Measurements from ENCODE around the gene RBBP9. TPM values are rescaled to one million over a fixed set of nuclear protein-coding genes. Genes with fewer than 3 reads are reported as not detected.
A peak's percentile ranks its signal among the peaks of the same experiment; 100 is the strongest.

Gene RBBP9
- total RNA-seq, 1 experiment from 2014 or later, result 34.7 TPM

DNA sequence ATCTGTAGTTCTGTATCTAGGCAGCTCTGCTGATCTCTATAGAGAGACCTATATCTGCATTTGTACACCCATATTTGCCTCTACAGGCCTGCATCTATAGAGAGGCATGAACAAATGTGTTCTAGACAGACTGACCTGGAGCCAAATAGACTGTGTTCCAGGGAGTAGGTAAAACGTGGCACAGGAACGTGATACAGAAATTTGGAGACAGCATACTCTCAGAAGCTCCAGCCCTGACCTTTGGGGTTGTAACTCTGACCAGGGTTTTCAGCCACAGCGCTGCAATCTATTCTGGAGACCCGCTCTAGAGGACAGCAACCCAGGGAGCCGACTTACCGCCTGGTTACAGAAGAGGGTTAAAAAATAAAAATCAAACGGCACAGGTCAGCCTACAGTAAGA, 983 bp downstream of the RBBP9 start:
- Mint-ChIP-seq H3K27ac (ENCODE audit: unreplicated experiment) (peak overlapping the region; percentile 72), H3K36me3 (ENCODE audit: insufficient read depth, unreplicated experiment) (peaks cover 17% of the 10 kb centered on the region), H3K27me3 (ENCODE audit: insufficient read depth, unreplicated experiment) (no peaks in the 10 kb centered on the region), H3K4me3 (ENCODE audit: unreplicated experiment) (peak overlapping the region; percentile 94), H3K9me3 (ENCODE audit: unreplicated experiment) (no peaks in the 10 kb centered on the region), H3K4me1 (ENCODE audit: low read depth, unreplicated experiment) (peaks cover 8% of the 10 kb centered on the region)
- intact Hi-C loops (cut with micrococcal nuclease; ENCODE audit: unreplicated experiment), result no loop called here
- peaks cover 8% of the 10 kb centered on the region; the same call in 1 of the 2 replicates for H3K4me1 ChIP-seq
- H3K9me3 ChIP-seq, result no peaks in the 10 kb centered on the region
- DNase-seq, result no peak
- ChIA-PET POLR2A (interaction anchor here (0.9 to 1.8 kb wide), 3 partner anchors 11 to 29 kb away, joined by 3 to 55 read pairs (median 10); partner anchors contain the start of genes DZANK1, POLR3F and SEC23B), CTCF (interaction anchor here (1.3 to 2.6 kb wide), 2 partner anchors 11 to 29 kb away, joined by 3 to 12 read pairs; partner anchors contain the start of genes DZANK1, POLR3F and SEC23B)
- peak overlapping the region; percentile 64 for H3K4me3 ChIP-seq (ENCODE audit: low read depth, low read length)
- BruUV-seq (replicated peaks), result no TSS peak
- TF ChIP-seq CTCF (IDR thresholded peaks at IDR 0.05; ENCODE audit: insufficient read depth in 1 of 2, low read depth in 1 of 2, low read length in 1 of 2, severe bottlenecking in 1 of 2, unreplicated experiment in 1 of 2), result no peak
- H3K27me3 ChIP-seq (replicated peaks; ENCODE audit: control insufficient read depth, insufficient read depth, low read length), result no peaks in the 10 kb centered on the region
- H3K36me3 ChIP-seq (ENCODE audit: control insufficient read depth, insufficient read depth, low read length), result no peaks in the 10 kb centered on the region; the same call in 1 of the 2 replicates

DNA sequence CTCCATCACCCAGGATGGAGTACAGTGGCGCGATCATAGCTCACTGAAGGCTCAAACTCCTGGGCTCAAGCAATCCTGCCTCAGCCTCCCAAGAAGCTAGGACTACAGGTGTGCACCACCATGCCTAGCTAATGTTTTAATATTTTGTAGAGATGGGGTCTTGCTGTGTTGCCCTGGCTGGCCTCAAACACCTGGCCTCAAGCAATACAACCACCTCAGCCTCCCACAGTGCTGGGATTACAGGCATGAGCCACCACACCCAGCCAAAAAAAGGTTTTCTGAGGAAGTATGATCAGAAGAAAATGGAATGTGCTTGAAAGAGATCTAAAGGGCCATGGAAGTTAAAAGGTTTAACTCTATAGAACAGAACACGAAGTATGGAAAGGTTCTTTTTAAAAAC, 8.7 kb downstream of the RBBP9 start:
- no peaks in the 10 kb centered on the region for H3K9me3 Mint-ChIP-seq (ENCODE audit: unreplicated experiment)
- POLR2A ChIA-PET, result interaction anchor here (2.6 kb wide), 1 partner anchor 19 kb away, joined by 10 read pairs; the partner anchor contains the start of gene SEC23B
- no peak for DNase-seq
- BruUV-seq (replicated peaks), result no TSS peak
- no peak overlapping the region for H3K4me3 Mint-ChIP-seq (ENCODE audit: unreplicated experiment)
- TF ChIP-seq CTCF (IDR thresholded peaks at IDR 0.05; ENCODE audit: insufficient read depth in 1 of 2, low read depth in 1 of 2, low read length in 1 of 2, severe bottlenecking in 1 of 2, unreplicated experiment in 1 of 2), result no peak
- Histone ChIP-seq H3K9me3 (no peaks in the 10 kb centered on the region), H3K36me3 (ENCODE audit: control insufficient read depth, insufficient read depth, low read length) (peaks cover 1% of the 10 kb centered on the region; the same call in 1 of the 2 replicates), H3K27me3 (replicated peaks; ENCODE audit: control insufficient read depth, insufficient read depth, low read length) (no peaks in the 10 kb centered on the region), H3K4me3 (ENCODE audit: low read depth, low read length) (no peak overlapping the region), H3K4me1 (no peaks in the 10 kb centered on the region)
- CTCF ChIA-PET, result no interaction called here
- H3K36me3 Mint-ChIP-seq (ENCODE audit: insufficient read depth, unreplicated experiment), result peaks cover 34% of the 10 kb centered on the region
- no peak overlapping the region for H3K27ac Mint-ChIP-seq (ENCODE audit: unreplicated experiment)
- H3K4me1 Mint-ChIP-seq (ENCODE audit: low read depth, unreplicated experiment), result no peaks in the 10 kb centered on the region
- intact Hi-C loops (cut with micrococcal nuclease; ENCODE audit: unreplicated experiment), result no loop called here
- no peaks in the 10 kb centered on the region for H3K27me3 Mint-ChIP-seq (ENCODE audit: insufficient read depth, unreplicated experiment)

- Histone ChIP-seq H3K4me3 (ENCODE audit: low read depth, low read length) (no peak overlapping the region), H3K4me1 (peaks cover 17% of the 10 kb centered on the region), H3K27me3 (replicated peaks; ENCODE audit: control insufficient read depth, insufficient read depth, low read length) (no peaks in the 10 kb centered on the region), H3K9me3 (no peaks in the 10 kb centered on the region), H3K36me3 (ENCODE audit: control insufficient read depth, insufficient read depth, low read length) (peaks cover 4% of the 10 kb centered on the region; the same call in 1 of the 2 replicates)
- no TSS peak for BruUV-seq (replicated peaks)
- Mint-ChIP-seq H3K4me1 (ENCODE audit: low read depth, unreplicated experiment) (peaks cover 8% of the 10 kb centered on the region), H3K27me3 (ENCODE audit: insufficient read depth, unreplicated experiment) (no peaks in the 10 kb centered on the region), H3K36me3 (ENCODE audit: insufficient read depth, unreplicated experiment) (peaks cover 56% of the 10 kb centered on the region), H3K27ac (ENCODE audit: unreplicated experiment) (no peak overlapping the region), H3K4me3 (ENCODE audit: unreplicated experiment) (no peak overlapping the region), H3K9me3 (ENCODE audit: unreplicated experiment) (no peaks in the 10 kb centered on the region)
- DNase-seq, result no peak
- intact Hi-C loops (cut with micrococcal nuclease; ENCODE audit: unreplicated experiment), result no loop called here
- ChIA-PET CTCF (no interaction called here), POLR2A (no interaction called here)
- no peak for TF ChIP-seq CTCF (IDR thresholded peaks at IDR 0.05; ENCODE audit: insufficient read depth in 1 of 2, low read depth in 1 of 2, low read length in 1 of 2, severe bottlenecking in 1 of 2, unreplicated experiment in 1 of 2)
These were observed 15.4 kb downstream of the RBBP9 start for GRCh38 chr20:18481596-18481995.
